Measurements from ENCODE around the gene GIT1.

GRCh38 chr17:29630630-29631193, 41.3 kb upstream of the GIT1 start:
- TF ChIP-seq POLR2AphosphoS5 (IDR thresholded peaks at IDR 0.05; ENCODE audit: low read depth), result no peak
- TF ChIP-seq CTCF (IDR thresholded peaks at IDR 0.05; ENCODE audit: insufficient read depth, low read length), result no peak
- no peak for TF ChIP-seq GABPA (IDR thresholded peaks at IDR 0.05; ENCODE audit: low read depth)
- no peak for TF ChIP-seq REST (IDR thresholded peaks at IDR 0.05; ENCODE audit: insufficient replicate concordance, low read depth)
